Fibroblast of mammary gland (primary cell): ENCODE measurements around the gene FUT8.

Experiments used
- DNase-seq: peaks from one replicate; pipeline ENCODE4 v3.0.0-alpha.2; 2010; ENCODE audit warnings: low read depth
- H3K4me3 ChIP-seq: 2 replicates; pipeline ENCODE4 v1.5.1; 2011; ENCODE audit warnings: low read depth, mild to moderate bottlenecking, low read length, moderate library complexity; ENCODE audit not compliant: control insufficient read depth
- CTCF ChIP-seq: conservative IDR thresholded peaks from 2 replicates; pipeline ENCODE4 v1.5.1; 2011; ENCODE audit warnings: low read depth, low read length, inconsistent platforms; ENCODE audit not compliant: control insufficient read depth, insufficient read depth

FUT8 gene

GRCh38 chr14:65412032-65412846 lies at the start of gene FUT8:
TSS of gene FUT8 (plus strand) at chr14:65412730. CDS start at chr14:65561564, 148,834 bp downstream.
- TF ChIP-seq CTCF: peak; percentile 34
- DNase-seq: peak; percentile 94
- H3K4me3 ChIP-seq: peak within 1 kb of the TSS; percentile 80

- H3K4me3 ChIP-seq: no peak overlapping the region
- no peak for DNase-seq
- no peak for TF ChIP-seq CTCF
These were observed 45.5 kb upstream of the FUT8 start for GRCh38 chr14:65366802-65367565.

GRCh38 chr14:65369560-65369959 lies 43.0 kb upstream of the FUT8 start:
- DNase-seq: no peak
- TF ChIP-seq CTCF: no peak
- H3K4me3 ChIP-seq: no peak overlapping the region

- no peak for DNase-seq
- TF ChIP-seq CTCF: no peak
- no peak overlapping the region for H3K4me3 ChIP-seq
These were observed 41.7 kb upstream of the FUT8 start for GRCh38 chr14:65370801-65371248.

- TF ChIP-seq CTCF: no peak
- DNase-seq: no peak
- H3K4me3 ChIP-seq: no peak overlapping the region
These were observed 40.7 kb upstream of the FUT8 start for GRCh38 chr14:65371784-65372183.

GRCh38 chr14:65373016-65373670 lies 39.4 kb upstream of the FUT8 start:
- no peak overlapping the region for H3K4me3 ChIP-seq
- TF ChIP-seq CTCF: no peak
- DNase-seq: no peak
